UCSD-AML1 (cell line): ENCODE measurements around the gene TNFAIP1.
"Not testable (repeated sequence)": the region's sequence is repeated elsewhere in the genome, so short reads cannot be mapped to it uniquely, and the experiment has no call there.

Experiments
- DNase-seq: peaks from one replicate; lab custom pipeline; 2025; ENCODE audit not compliant: unreplicated experiment; lab: John Stamatoyannopoulos, UW

TNFAIP1 gene, protein sequence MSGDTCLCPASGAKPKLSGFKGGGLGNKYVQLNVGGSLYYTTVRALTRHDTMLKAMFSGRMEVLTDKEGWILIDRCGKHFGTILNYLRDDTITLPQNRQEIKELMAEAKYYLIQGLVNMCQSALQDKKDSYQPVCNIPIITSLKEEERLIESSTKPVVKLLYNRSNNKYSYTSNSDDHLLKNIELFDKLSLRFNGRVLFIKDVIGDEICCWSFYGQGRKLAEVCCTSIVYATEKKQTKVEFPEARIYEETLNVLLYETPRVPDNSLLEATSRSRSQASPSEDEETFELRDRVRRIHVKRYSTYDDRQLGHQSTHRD

DNA sequence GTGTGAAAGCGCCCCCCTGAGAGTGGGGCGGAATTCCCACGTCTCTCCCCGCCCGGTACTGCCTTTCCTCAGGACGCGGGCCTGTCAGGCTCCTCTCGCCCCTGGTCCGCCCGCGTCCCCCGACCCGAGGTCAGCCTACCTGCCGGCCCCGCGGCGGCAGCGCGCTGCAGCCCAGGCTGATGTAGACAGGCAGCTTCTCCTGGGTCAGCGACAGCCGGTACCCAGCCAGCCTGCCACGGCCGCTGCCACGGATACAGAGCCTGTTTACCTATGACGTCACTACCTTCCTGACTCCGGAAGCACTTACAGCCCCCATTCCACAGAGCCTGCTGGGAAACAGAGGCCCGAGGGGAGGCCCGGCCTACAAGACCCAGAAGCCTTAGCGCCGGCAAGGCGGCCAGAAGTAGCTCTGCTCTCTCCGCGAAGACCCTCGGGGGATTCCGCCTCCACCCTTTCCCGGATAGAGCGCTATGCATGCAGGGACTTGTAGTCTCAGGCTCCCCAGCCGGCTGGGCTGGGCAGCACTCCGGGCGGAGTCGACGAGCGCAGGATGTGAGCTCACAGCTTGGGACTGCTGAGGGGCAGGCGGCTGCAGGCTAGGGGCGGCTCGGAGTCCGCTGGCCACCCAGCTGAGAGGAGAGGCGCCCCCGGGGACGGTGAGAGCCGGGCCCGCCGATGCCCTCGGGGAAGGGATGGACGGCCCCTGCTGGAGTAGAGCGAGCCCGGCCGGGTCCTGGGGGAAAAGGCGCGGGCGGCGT, at the start of gene TNFAIP1, which contains the start of gene IFT20:
TSS of gene TNFAIP1 (plus strand) at position 561 of the 758 bp plus-strand sequence. CDS start 3,761 bp downstream, outside the sequence.
TSS of gene IFT20 (minus strand) at position 272 of the 758 bp plus-strand sequence. CDS start 3,487 bp downstream, outside the sequence.
- DNase-seq = peak; percentile 99

DNA sequence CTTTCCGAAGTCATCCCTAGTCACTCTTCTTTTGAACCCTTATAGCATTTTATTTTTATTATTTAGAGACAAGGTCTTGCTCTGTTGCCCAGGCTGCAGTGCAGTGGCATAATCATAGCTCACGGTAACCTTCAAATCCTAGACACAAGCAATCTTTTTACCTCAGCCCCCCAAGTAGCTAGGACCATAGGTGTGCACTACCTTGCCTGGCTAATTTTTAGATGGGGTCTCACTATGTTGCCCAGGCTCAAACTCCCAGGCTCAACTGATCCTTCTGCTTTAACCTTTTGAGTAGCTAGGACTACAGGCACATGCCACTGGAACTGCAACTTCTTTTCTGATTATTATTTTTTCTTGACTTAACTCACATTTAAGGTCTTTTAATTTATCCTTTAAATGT, 49.6 kb upstream of the TNFAIP1 start:
- DNase-seq = no peak

DNA sequence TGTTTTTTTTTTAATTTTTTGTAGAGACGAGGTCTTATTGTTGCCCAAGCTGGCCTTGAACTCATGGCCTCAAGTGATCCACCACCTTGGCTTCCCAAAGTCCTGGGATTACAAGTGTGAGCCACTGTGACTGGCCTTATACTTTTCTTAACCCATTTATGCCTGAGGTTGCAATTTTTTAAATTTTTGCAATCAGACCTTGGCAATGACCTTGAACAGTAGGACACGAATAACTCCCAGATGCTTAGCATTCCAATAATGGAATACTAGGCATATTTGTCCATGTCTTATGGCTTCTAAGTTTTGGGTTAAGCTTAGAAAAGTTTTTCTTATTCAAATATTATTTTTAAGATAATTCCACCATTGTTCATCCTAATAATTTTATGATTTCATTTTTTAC, 44.9 kb upstream of the TNFAIP1 start:
- DNase-seq = no peak

DNA sequence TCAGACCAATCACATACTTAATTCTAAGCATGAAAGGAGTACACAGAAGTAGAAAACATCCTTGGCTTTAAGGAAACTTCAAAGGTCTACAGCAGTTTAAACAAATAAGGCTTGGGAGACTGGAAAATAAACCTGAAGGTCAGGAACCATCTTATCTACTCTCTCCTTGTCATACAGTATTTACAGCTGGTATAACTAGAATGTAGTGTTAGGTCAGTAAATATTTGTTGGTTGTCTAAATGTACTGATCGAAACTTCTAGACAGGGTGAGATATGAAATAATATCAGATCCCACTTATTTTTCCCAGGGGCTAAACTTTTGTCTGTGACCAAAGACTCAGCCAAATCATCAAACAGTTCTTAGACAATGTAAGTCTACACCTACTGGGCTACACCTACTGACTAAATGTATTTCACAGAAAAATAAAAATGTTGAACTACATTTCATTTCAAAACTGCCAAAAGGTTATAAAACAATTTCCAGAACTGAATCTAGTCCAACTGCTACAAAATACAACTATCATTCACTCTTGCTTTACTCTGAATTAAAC, 43.7 kb upstream of the TNFAIP1 start:
- DNase-seq = no peak

DNA sequence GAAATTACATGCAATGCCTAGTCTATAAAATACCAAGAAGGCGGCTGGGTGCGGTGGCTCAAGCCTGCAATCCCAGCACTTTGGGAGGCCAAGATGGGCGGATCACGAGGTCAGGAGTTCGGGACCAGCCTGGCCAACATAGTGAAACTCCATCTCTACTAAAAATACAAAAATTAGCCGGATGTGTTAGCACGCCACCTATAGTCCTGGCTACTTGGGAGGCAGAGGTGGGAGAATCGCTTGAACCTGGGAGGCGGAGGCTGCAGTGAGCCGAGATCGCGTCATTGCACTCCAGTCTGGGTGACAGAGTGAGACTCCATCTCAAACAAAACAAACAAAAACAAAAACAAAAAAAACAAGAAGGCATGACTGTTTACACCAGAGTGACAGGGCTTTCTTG, 42.7 kb upstream of the TNFAIP1 start:
- not testable (repeated sequence) for DNase-seq

DNA sequence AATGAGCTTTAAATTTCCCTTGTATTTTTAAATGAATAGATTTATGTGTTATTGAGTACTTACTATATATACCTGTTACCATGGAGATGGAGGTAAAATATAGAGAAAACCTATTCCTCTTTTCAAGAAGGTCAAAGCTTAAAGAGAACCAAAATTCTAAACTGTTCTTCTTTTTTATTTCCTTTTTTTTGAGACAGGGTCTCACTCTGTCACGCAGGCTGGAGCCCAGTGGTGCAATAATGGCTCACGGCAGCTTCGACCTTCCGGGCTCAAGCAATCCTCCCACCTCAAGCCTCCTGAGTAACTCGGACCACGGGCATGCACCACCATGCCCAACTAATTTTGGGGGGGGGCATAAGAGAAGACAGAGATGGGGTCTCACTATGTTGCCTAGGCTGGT, 41.6 kb upstream of the TNFAIP1 start:
- DNase-seq = no peak

DNA sequence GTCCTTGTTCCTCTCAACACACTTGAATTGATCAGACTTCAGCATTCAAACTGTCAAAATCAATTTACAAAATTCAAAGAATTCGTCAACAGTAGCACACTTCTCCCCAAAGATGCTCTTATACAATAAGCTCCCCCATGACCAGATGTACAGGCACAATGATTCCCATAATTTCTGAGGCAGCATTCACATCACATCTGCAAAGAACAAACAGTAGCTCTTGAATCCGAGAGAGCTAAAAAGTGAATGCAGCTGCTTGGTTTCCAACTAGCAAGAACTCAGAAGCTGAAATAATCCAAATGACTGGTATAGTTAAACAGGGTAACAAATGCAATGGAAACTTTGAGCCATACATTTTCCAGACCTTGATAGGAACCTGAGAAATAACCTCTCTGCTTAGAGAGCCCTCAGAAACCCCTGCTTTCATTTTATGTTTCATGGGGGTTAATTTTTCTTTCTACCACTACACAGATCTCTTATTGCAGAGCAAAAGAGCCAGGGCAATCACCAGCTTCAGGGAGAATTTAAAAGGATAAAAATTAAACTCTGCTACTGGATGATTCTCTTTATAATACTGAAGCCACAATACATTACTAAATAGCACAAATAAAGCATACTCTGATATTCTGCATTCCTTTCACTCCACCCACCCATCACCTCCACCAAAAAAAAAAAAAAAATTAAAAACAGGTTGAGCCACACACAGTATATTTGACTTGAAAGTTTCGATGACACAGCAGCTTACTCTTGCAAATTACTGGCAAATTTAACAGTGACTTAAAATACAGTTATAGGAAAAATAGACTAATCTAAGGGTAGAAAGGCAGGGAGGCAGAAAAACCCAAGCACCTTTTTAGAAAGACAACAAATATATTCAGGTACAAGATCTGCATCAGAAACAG, 39.6 kb upstream of the TNFAIP1 start:
- DNase-seq = no peak

DNA sequence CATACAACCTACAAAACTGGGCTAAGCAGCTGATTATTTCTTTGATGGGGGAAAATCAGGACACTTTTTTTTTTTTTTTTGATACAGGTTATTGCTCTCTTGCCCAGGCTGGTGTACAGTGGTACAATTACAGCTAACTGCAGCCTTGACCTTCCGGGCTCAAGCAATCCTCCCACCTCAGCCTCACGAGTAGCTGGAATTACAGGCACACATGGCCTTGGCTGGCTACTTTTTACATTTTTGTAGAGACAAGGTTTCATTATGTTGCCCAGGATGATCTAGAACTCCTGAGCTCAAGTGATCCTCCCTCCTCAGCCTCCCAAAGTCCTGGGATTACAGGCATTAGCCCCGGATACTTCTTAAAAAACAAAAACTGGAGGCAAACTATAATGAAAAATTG, 37.1 kb upstream of the TNFAIP1 start:
- DNase-seq = no peak

DNA sequence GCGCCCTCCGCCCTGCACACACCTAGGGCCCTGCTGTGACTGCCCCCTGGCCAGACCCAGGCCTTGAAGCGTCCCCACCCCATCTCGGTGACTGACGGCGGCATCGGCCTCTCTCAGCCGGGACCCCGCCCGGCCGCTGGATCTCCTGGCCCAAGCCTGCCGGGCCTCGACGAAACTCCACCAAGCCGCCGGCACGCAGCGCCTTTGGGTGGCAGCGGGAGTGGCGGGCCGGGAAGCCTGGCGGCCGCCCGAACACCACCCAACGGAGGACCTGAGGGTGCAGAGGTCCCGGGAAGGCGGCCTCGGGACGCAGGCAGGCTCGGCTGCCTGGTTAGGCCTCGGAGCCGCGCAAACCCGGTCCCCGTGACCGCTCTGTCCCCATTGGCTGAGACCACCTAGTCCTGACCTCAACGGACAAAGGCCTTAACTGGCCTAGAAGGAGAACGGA, 28.6 kb upstream of the TNFAIP1 start:
- no peak for DNase-seq

DNA sequence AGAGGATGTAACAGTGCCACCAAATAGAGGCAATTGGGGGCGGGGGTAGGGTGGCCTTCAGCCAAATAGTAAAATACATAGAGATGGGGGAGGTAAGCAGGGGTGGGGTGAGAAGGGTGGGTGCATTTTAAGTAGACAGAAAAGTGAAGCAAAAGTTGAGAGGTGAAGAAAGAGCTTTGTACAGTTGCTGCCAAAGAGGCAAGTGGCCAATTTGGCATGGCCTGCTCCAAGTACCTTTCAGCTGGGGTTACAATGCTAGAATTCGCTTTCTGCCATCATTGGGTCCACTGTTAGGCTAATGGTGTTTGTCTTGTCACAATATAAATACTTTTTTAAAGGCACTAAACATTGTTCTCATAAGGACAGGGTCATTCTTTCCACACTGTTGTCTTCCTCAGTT, 21.7 kb upstream of the TNFAIP1 start:
- DNase-seq = no peak

DNA sequence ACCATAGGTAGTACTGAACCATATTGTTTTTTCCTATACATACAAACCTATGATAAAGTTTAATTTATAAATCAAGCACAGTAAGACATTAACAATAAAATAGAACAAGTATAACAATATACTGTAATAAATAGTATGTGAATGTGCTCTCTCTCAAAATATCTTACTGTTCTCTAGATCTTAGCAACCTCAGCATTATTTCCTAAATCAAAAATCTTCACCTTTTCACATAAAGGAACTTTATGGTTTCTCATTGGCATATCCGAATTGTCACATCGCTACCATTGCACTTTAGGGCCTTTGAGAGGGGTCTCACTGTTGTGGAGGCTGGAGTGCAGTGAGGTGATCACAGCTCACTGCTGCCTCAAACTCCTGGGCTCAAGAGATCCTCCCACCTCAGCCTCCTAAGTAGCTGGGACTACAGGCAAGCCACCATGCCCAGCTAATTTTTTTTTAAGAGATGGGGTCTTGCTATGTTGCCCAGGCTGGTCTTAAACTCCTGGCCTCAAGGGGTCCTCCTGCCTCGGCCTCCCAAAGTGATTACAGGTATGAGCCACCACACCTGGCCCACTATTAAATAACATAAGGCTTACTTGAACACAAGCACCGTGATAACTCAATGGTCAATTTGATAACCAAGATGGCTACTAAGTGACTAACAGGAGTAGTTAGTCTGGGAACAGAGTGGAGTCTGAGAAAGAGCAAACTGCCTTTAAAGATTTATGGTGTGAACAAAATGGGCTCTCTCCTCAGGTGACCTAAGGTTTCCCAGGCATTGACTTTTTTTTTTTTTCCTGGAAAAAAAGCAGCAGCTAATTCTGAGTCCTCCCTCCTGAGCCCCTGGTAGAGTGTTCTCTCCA, 19.5 kb upstream of the TNFAIP1 start:
- DNase-seq = no peak

DNA sequence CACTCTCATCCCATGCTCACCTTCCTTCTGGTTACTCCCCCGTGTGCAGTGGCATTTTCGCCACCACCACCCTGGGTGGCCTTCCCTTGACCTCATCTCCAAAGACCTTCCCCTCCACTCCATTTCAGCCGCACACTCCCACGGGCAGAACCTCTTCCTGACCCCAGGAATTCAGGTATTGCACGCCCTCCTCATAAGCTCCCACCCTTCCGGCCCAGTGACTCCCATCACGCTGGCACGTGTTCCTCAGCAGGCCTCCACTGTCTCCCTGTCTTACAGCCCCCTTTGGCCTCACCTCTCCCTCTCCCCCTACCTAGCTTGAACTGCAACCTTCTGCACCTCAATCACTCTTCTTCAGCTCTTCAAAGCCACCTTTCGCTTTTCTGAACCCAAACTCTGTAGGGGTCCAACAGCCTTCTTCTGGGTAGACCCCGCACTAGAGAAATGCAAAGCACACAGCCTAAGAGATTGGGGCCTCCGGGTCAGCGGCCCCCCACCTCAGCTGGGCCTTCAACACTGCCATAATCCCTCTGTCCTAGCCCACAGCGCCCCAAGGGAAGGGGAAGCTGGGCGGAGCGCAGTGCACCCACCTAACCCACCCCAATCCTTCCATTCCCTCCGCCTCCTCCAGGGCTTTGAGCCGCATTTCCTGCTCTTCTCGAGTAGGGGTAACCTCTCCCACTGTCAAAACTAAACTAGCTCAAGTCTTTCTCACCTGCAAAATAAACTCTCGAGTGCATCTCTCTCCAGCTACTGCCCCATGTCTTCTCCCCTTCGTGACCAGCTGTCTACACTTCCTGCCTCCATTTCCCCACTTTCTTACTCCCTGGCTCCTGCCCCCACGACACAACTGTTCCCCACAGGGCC, 18.2 kb upstream of the TNFAIP1 start:
- DNase-seq = no peak

DNA sequence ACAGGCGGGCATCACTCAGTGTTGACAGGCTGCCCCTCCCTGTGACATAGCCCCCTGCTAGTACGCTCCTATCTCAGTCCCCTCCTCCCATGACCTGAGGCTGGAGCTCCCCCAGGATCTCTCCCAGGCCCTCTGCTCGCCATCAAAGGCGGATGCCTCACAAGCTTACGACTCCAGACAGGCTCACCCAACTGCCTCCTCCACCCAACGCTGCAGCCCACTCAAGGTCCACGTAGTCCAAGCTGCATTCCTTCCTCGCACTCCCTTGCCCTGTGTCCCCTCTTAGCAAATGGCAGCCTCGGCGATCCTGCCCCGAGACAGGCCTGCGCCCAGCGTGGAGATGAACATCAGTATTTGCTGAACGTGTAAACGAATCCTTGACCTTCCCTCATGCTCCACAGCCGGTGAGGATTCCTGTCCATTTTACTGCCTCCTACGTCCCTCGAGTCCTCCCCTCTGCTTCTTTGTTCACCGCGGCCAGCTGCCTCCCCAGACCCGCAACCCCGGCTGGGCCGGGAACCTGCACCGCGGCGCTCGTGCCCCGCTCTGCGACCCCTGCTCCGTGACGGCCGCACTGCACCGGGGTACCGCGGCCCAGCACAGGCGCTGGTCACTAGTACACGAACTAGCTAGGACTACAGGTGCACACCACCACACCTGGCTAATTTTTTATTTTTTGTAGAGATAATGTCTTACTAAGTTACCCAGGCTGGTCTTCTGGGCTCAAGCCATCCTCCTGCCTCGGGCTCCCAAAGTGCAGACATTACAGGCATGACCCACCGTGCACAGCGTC, 17.4 kb upstream of the TNFAIP1 start:
- DNase-seq = no peak

DNA sequence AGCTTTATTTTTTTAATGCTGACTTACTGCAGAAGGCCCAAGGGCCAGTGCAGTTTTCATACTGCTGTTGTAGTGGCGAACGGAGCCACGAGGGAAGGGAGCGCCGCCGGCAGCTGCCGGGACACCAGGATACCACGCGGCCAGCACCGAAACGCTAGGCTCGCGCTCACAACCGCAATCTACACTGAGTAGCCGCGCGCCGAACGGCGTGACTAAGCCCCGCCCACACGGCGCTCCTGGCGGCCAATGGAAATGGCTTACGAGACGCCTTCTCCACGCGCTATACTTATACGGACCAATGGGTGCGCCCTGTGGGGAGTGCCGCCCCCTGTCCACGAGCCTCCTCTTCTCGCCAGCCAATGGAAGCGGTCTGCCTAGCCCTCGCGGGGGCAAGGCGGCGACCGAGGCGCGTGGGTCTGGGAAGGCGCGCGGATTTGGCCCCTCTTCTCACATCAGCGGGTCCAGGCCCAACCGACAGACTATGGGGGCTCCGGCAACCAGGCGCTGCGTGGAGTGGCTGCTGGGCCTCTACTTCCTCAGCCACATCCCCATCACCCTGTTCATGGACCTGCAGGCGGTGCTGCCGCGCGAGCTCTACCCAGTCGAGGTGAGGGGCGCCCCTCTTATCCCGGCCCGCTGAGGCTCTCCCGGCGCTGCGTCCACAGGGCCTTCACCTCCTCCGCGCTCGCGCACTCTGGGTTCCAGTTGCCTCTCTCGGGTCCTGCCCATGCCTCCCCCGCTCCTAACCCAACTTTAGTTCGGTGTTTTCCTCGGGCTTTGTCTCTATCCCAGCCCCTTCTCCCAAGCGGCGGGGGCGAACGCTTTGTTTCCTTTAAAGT, 16.6 kb upstream of the TNFAIP1 start, which contains the start of gene TMEM97:
TSS of gene TMEM97 (plus strand) at position 442 of the 839 bp plus-strand sequence. CDS start at position 482, 40 bp downstream.
- DNase-seq = peak; percentile 94

DNA sequence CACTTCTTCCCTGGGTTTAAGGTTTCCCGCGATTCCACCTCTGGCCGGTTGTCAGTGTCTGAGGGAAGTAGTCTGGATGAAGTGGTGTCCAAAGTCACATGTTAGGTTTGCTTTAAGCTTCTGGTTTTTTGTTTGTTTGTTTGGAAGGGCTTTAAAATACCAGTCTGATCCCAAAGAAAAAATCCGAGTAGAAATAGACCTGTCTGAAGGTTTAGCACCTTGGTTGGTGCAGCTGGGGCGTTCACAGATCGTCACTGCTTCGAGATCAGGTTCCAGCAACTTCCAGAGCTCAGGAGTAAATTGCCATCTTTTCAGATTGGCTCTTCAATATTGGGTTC, 16.0 kb upstream of the TNFAIP1 start:
- no peak for DNase-seq

DNA sequence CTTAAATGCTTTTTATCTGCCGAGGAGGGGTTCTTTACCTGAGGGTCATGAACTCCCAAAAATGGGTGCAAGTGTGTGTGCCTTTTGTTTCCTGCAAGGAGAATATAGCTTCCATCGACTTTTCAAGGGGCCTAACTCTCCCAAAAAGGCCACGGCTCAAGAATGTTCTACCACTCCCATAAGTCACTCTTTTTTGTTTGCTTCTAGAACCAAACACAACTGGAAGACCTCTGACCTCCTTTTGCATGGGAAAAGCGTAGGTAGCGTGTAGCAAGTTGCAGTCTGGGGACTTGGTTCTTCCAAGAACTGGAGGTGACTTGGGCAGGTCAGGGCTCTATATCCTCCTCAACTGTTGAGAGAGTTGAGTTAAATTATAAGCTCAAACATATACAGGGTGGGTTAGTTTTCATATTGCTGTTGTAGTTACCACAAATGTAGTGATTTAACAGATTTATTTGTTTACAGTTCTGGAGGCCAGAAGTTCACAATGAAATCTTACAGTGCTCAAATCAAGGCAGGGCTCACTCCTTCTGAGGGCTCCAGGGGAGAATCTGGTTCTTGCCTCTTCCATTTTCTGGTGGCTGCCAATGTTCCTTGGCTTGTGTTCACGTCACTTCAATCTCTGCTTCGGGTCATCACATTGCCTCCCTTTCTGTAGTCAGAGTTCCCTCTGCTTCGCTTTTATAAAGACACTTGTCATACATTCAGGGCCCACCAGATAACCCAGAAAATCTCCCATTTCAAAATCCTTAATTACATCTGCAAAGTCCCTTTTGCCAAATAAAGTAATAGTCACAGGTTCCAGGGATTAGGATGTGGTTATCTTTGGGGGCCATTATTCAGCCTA, 15.1 kb upstream of the TNFAIP1 start:
- no peak for DNase-seq
